H9 (cell line): Measurements from ENCODE around the gene RASSF9. TPM values are rescaled to one million over a fixed set of nuclear protein-coding genes. Genes with fewer than 3 reads are reported as not detected.

Experiments
- DNase-seq: peaks from one replicate; pipeline ENCODE4 v3.0.0-alpha.2; 2017
- H2AFZ ChIP-seq: one replicate; pipeline ENCODE4 v1.6.1; 2013; ENCODE audit warnings: mild to moderate bottlenecking, low read length, control low read depth, moderate library complexity
- H2AK5ac ChIP-seq: 2 replicates; pipeline ENCODE4 v1.6.1; 2013; ENCODE audit warnings: low read length, control low read depth, mixed read lengths; ENCODE audit not compliant: insufficient read length
- H2BK120ac ChIP-seq: one replicate; pipeline ENCODE4 v1.6.1; 2013; ENCODE audit warnings: low read depth, mild to moderate bottlenecking, low read length, control low read depth, inconsistent platforms; ENCODE audit not compliant: poor library complexity, severe bottlenecking
- H2BK12ac ChIP-seq: 2 replicates; pipeline ENCODE4 v1.6.1; 2013; ENCODE audit warnings: low read length, control low read depth, mixed read lengths, low read depth; ENCODE audit not compliant: insufficient read length
- H2BK15ac ChIP-seq: 2 replicates; pipeline ENCODE4 v1.6.1; 2013; ENCODE audit warnings: low read depth, low read length, control low read depth
- H2BK20ac ChIP-seq: one replicate; pipeline ENCODE4 v1.6.1; 2013; ENCODE audit warnings: low read depth, mild to moderate bottlenecking, low read length, control low read depth, inconsistent platforms; ENCODE audit not compliant: poor library complexity, severe bottlenecking
- H2BK5ac ChIP-seq: 2 replicates; pipeline ENCODE4 v1.6.1; 2013; ENCODE audit warnings: low read length, control low read depth, mixed read lengths; ENCODE audit not compliant: insufficient read length
- H3K14ac ChIP-seq: 2 replicates; pipeline ENCODE4 v1.6.1; 2013; ENCODE audit warnings: low read length, control low read depth; ENCODE audit not compliant: insufficient read depth
- H3K18ac ChIP-seq: 2 replicates; pipeline ENCODE4 v1.6.1; 2013; ENCODE audit warnings: low read depth, mild to moderate bottlenecking, mixed read lengths, low read length, control low read depth; ENCODE audit not compliant: insufficient read length
- H3K23ac ChIP-seq: 2 replicates; pipeline ENCODE4 v1.6.1; 2013; ENCODE audit warnings: low read length, control low read depth, mixed read lengths, low read depth; ENCODE audit not compliant: insufficient read length
- H3K23me2 ChIP-seq: 2 replicates; pipeline ENCODE4 v1.6.1; 2013; ENCODE audit warnings: low read depth, mild to moderate bottlenecking, mixed read lengths, low read length, control low read depth; ENCODE audit not compliant: insufficient read length, poor library complexity, severe bottlenecking
- H3K27ac ChIP-seq: 2 replicates; pipeline ENCODE4 v1.5.1; 2013; ENCODE audit warnings: low read length, control low read depth, mixed read lengths, low read depth; ENCODE audit not compliant: insufficient read length
- H3K27me3 ChIP-seq: 2 replicates; pipeline ENCODE4 v1.6.1; 2013; ENCODE audit warnings: low read length, control low read depth, inconsistent platforms; ENCODE audit not compliant: insufficient read depth
- H3K4ac ChIP-seq: 2 replicates; pipeline ENCODE4 v1.6.1; 2013; ENCODE audit warnings: low read depth, mild to moderate bottlenecking, control low read depth, inconsistent platforms, low read length, moderate library complexity
- H3K4me1 ChIP-seq: 2 replicates; pipeline ENCODE4 v1.6.1; 2013; ENCODE audit warnings: low read length, control low read depth, inconsistent platforms; ENCODE audit not compliant: insufficient read depth
- H3K4me2 ChIP-seq: 2 replicates; pipeline ENCODE4 v1.6.1; 2013; ENCODE audit warnings: low read length, control low read depth, mixed read lengths; ENCODE audit not compliant: insufficient read length, insufficient read depth
- H3K56ac ChIP-seq: 2 replicates; pipeline ENCODE4 v1.6.1; 2013; ENCODE audit warnings: low read depth, mild to moderate bottlenecking, mixed read lengths, low read length, control low read depth; ENCODE audit not compliant: insufficient read length
- H3K79me1 ChIP-seq: 2 replicates; pipeline ENCODE4 v1.6.1; 2013; ENCODE audit warnings: low read depth, mild to moderate bottlenecking, moderate library complexity, low read length, control low read depth, inconsistent platforms; ENCODE audit not compliant: insufficient read depth, poor library complexity, severe bottlenecking
- H3K79me2 ChIP-seq: 2 replicates; pipeline ENCODE4 v1.6.1; 2013; ENCODE audit warnings: low read length, control low read depth, inconsistent platforms; ENCODE audit not compliant: insufficient read depth
- H3K9ac ChIP-seq: 2 replicates; pipeline ENCODE4 v1.6.1; 2013; ENCODE audit warnings: low read length, control low read depth, mixed read lengths; ENCODE audit not compliant: insufficient read length; ENCODE audit errors: extremely low read depth
- H3K9me3 ChIP-seq: one replicate; pipeline ENCODE4 v1.6.1; 2013; ENCODE audit warnings: low read depth, low read length, inconsistent platforms; ENCODE audit not compliant: control insufficient read depth
- H3T11ph ChIP-seq: one replicate; pipeline ENCODE4 v1.6.1; 2013; ENCODE audit warnings: mild to moderate bottlenecking, low read length, control low read depth, inconsistent platforms
- H4K20me1 ChIP-seq: one replicate; pipeline ENCODE4 v1.6.1; 2013; ENCODE audit not compliant: control insufficient read depth, insufficient read length, insufficient read depth
- H4K5ac ChIP-seq: 2 replicates; pipeline ENCODE4 v1.6.1; 2013; ENCODE audit warnings: low read depth, mild to moderate bottlenecking, mixed read lengths, low read length, control low read depth; ENCODE audit not compliant: insufficient read length
- H4K8ac ChIP-seq: replicated peaks from 2 replicates; pipeline ENCODE4 v1.6.1; 2013; ENCODE audit warnings: low read length, control low read depth, mixed read lengths, low read depth; ENCODE audit not compliant: insufficient read length
- H4K91ac ChIP-seq: 2 replicates; pipeline ENCODE4 v1.6.1; 2013; ENCODE audit warnings: low read depth, mild to moderate bottlenecking, moderate library complexity, mixed read lengths, low read length, control low read depth; ENCODE audit not compliant: insufficient read length
- H3K27ac Mint-ChIP-seq, 3 experiments: 2 replicates in 2 of 3; 3 replicates in 1 of 3; pipeline ENCODE4 v1.8.0; 2020 to 2021; ENCODE audit warnings: mixed read lengths in 3 of 3, mild to moderate bottlenecking in 1 of 3, moderate library complexity in 1 of 3
- H3K27me3 Mint-ChIP-seq: 2 replicates; pipeline ENCODE4 v1.8.0; 2021; ENCODE audit warnings: low read depth, mild to moderate bottlenecking, moderate library complexity, mixed read lengths
- H3K36me3 Mint-ChIP-seq, 3 experiments: 2 replicates in 2 of 3; 3 replicates in 1 of 3; pipeline ENCODE4 v1.8.0; 2020 to 2021; ENCODE audit warnings: low read depth in 3 of 3, mixed read lengths in 3 of 3; ENCODE audit not compliant: insufficient read depth in 1 of 3
- H3K4me1 Mint-ChIP-seq, 2 experiments: 2 replicates each; pipeline ENCODE4 v1.8.0; 2020; ENCODE audit warnings: mixed read lengths in 2 of 2
- H3K4me3 Mint-ChIP-seq, 2 experiments: 2 replicates in 1 of 2; 3 replicates in 1 of 2; pipeline ENCODE4 v1.8.0; 2020 to 2021; ENCODE audit warnings: mild to moderate bottlenecking in 2 of 2, mixed read lengths in 2 of 2, moderate library complexity in 1 of 2
- H3K9me3 Mint-ChIP-seq, 2 experiments: 2 replicates in 1 of 2; 3 replicates in 1 of 2; pipeline ENCODE4 v1.8.0; 2020; ENCODE audit warnings: mild to moderate bottlenecking in 2 of 2, mixed read lengths in 2 of 2, moderate library complexity in 1 of 2
- CTCF ChIP-seq: fragments of 200-600 bp; sonication (generic); conservative IDR thresholded peaks from 3 replicates; pipeline ENCODE4 v1.8.0; 2021; ENCODE audit warnings: antibody characterized with exemption, mild to moderate bottlenecking
- total RNA-seq: library from RNA; stranded (reverse); gene quantifications from 2 replicates; pipeline ENCODE4 v1.2.1, GENCODE V29; 2021

The RASSF9 gene
- total RNA-seq, 1 experiment from 2014 or later = 0.04 TPM

GRCh38 chr12:85814071-85814470 is 22.1 kb downstream of the RASSF9 start:
- Mint-ChIP-seq H3K27ac (no peak overlapping the region), H3K9me3 (no peaks in the 10 kb centered on the region), H3K27me3 (no peaks in the 10 kb centered on the region), H3K4me1 (no peaks in the 10 kb centered on the region), H3K36me3 (no peaks in the 10 kb centered on the region), H3K4me3 (no peak overlapping the region)
- no peaks in the 10 kb centered on the region for H4K20me1 ChIP-seq
- H3K23ac ChIP-seq = no peak overlapping the region
- H3K4me2 ChIP-seq = no peak overlapping the region
- no peak for TF ChIP-seq CTCF
- H3K14ac ChIP-seq = no peak overlapping the region
- no peaks in the 10 kb centered on the region for H3K23me2 ChIP-seq
- H3T11ph ChIP-seq = no peak overlapping the region
- no peak overlapping the region for H2AK5ac ChIP-seq
- no peaks in the 10 kb centered on the region for H3K27me3 ChIP-seq
- H3K9me3 ChIP-seq = no peaks in the 10 kb centered on the region
- H3K4me1 ChIP-seq = no peaks in the 10 kb centered on the region
- no peak overlapping the region for H3K56ac ChIP-seq
- no peak overlapping the region for H2BK5ac ChIP-seq
- no peak overlapping the region for H2BK15ac ChIP-seq
- H3K9ac ChIP-seq = no peak overlapping the region
- H2BK20ac ChIP-seq = no peak overlapping the region
- no peak overlapping the region for H4K5ac ChIP-seq
- H3K27ac ChIP-seq = no peak overlapping the region
- H2BK120ac ChIP-seq = no peak overlapping the region
- DNase-seq = no peak
- no peaks in the 10 kb centered on the region for H3K79me1 ChIP-seq
- H3K79me2 ChIP-seq = no peaks in the 10 kb centered on the region
- H4K8ac ChIP-seq = no peak overlapping the region
- no peak overlapping the region for H3K4ac ChIP-seq
- no peak overlapping the region for H3K18ac ChIP-seq
- H4K91ac ChIP-seq = no peak overlapping the region
- H2AFZ ChIP-seq = no peak overlapping the region
- H2BK12ac ChIP-seq = no peak overlapping the region
